Astrocyte (in vitro differentiated cells and primary cell): ENCODE results near the gene CCND1. TPM values are rescaled to one million over a fixed set of nuclear protein-coding genes. Genes with fewer than 3 reads are reported as not detected.

Experiments used
- DNase-seq: peaks from one replicate; pipeline ENCODE4 v3.0.0-alpha.2; 2010; ENCODE audit warnings: low read depth
- FAIRE-seq: peaks from 2 replicates; lab custom pipeline; 2011; peaks lifted over from hg19 to GRCh38; lab: Jason Lieb, UNC
- H2AFZ ChIP-seq: 2 replicates; pipeline ENCODE4 v1.6.0; 2012; ENCODE audit warnings: low read depth, low read length, inconsistent platforms
- H3K27ac ChIP-seq: 2 replicates; pipeline ENCODE4 v1.5.1; 2011; ENCODE audit warnings: low read depth, low read length, inconsistent platforms
- H3K27me3 ChIP-seq: 2 replicates; pipeline ENCODE4 v1.6.0; 2011; ENCODE audit warnings: low read length, inconsistent platforms; ENCODE audit not compliant: insufficient read depth
- H3K36me3 ChIP-seq: 2 replicates; pipeline ENCODE4 v1.5.1; 2011; ENCODE audit warnings: low read length, inconsistent platforms; ENCODE audit not compliant: insufficient read depth
- H3K4me1 ChIP-seq: 2 replicates; pipeline ENCODE4 v1.5.1; 2011; ENCODE audit warnings: low read length, inconsistent platforms; ENCODE audit not compliant: insufficient read depth
- H3K4me2 ChIP-seq: 2 replicates; pipeline ENCODE4 v1.6.0; 2012; ENCODE audit warnings: low read length, inconsistent platforms
- H3K4me3 ChIP-seq: 2 replicates; pipeline ENCODE4 v1.5.1; 2011; ENCODE audit warnings: low read depth, mild to moderate bottlenecking, low read length, inconsistent platforms; ENCODE audit not compliant: insufficient read depth
- H3K79me2 ChIP-seq: 2 replicates; pipeline ENCODE4 v1.6.0; 2012; ENCODE audit warnings: mild to moderate bottlenecking, low read length, inconsistent platforms; ENCODE audit not compliant: insufficient read depth
- H3K9ac ChIP-seq: 2 replicates; pipeline ENCODE4 v1.6.0; 2012; ENCODE audit warnings: mild to moderate bottlenecking, low read length, inconsistent platforms
- H3K9me3 ChIP-seq: 2 replicates; pipeline ENCODE4 v1.5.1; 2012; ENCODE audit warnings: low read depth, mild to moderate bottlenecking, low read length, inconsistent platforms; ENCODE audit not compliant: insufficient read depth
- H4K20me1 ChIP-seq: 2 replicates; pipeline ENCODE4 v1.6.0; 2012; ENCODE audit warnings: low read length, inconsistent platforms; ENCODE audit not compliant: insufficient read depth
- H3K27ac Mint-ChIP-seq: one replicate; pipeline ENCODE4 v1.8.0; 2021; ENCODE audit warnings: mild to moderate bottlenecking, mixed read lengths; ENCODE audit not compliant: unreplicated experiment
- H3K27me3 Mint-ChIP-seq: one replicate; pipeline ENCODE4 v1.8.0; 2021; ENCODE audit warnings: low read depth, mixed read lengths; ENCODE audit not compliant: unreplicated experiment
- H3K36me3 Mint-ChIP-seq: one replicate; pipeline ENCODE4 v1.8.0; 2021; ENCODE audit warnings: low read depth, mixed read lengths; ENCODE audit not compliant: unreplicated experiment
- H3K4me1 Mint-ChIP-seq: one replicate; pipeline ENCODE4 v1.8.0; 2021; ENCODE audit warnings: low read depth, mixed read lengths; ENCODE audit not compliant: unreplicated experiment
- H3K4me3 Mint-ChIP-seq: one replicate; pipeline ENCODE4 v1.8.0; 2021; ENCODE audit warnings: mild to moderate bottlenecking, moderate library complexity, mixed read lengths; ENCODE audit not compliant: unreplicated experiment
- H3K9me3 Mint-ChIP-seq: one replicate; pipeline ENCODE4 v1.8.0; 2021; ENCODE audit warnings: mild to moderate bottlenecking, mixed read lengths; ENCODE audit not compliant: unreplicated experiment
- CTCF ChIP-seq: IDR thresholded peaks from 2 replicates; pipeline ENCODE4 v1.5.1; 2011; ENCODE audit warnings: low read depth, mild to moderate bottlenecking, inconsistent platforms, low read length, moderate library complexity; ENCODE audit not compliant: insufficient read depth
- EZH2 ChIP-seq: IDR thresholded peaks from 2 replicates; pipeline ENCODE4 v1.6.1; 2012; ENCODE audit warnings: mild to moderate bottlenecking, low read length, inconsistent platforms; ENCODE audit not compliant: insufficient read depth
- total RNA-seq: library from RNA; stranded (reverse); gene quantifications from 2 replicates; pipeline ENCODE4 v1.2.1, GENCODE V29; 2021

CCND1 gene
- total RNA-seq, 1 donor from 2014 or later: 482 TPM

GRCh38 chr11:69663326-69663725 lies 22.4 kb downstream of the CCND1 start:
- Histone ChIP-seq H3K36me3 (peaks cover 11% of the 10 kb centered on the region), H3K9me3 (no peaks in the 10 kb centered on the region), H3K27ac (no peak overlapping the region), H3K27me3 (no peaks in the 10 kb centered on the region), H3K4me2 (no peak overlapping the region), H3K79me2 (peaks cover 3% of the 10 kb centered on the region), H3K4me1 (peaks cover 4% of the 10 kb centered on the region), H2AFZ (no peak overlapping the region), H3K4me3 (no peak overlapping the region), H3K9ac (no peak overlapping the region), H4K20me1 (peaks cover 16% of the 10 kb centered on the region)
- no peaks in the 10 kb centered on the region for H3K9me3 Mint-ChIP-seq
- peaks cover 6% of the 10 kb centered on the region for H3K27me3 Mint-ChIP-seq
- no peak overlapping the region for H3K27ac Mint-ChIP-seq
- no peak for TF ChIP-seq CTCF
- H3K36me3 Mint-ChIP-seq: peaks cover 26% of the 10 kb centered on the region
- H3K4me3 Mint-ChIP-seq: no peak overlapping the region
- H3K4me1 Mint-ChIP-seq: peaks cover 2% of the 10 kb centered on the region
- FAIRE-seq: no peak
- DNase-seq: no peak

GRCh38 chr11:69664103-69664775 lies 23.3 kb downstream of the CCND1 start:
- H4K20me1 ChIP-seq: peaks cover 21% of the 10 kb centered on the region
- Mint-ChIP-seq H3K27me3 (peaks cover 6% of the 10 kb centered on the region), H3K4me1 (peaks cover 2% of the 10 kb centered on the region), H3K9me3 (no peaks in the 10 kb centered on the region), H3K27ac (no peak overlapping the region), H3K4me3 (no peak overlapping the region), H3K36me3 (peaks cover 27% of the 10 kb centered on the region)
- no peak overlapping the region for H2AFZ ChIP-seq
- peaks cover 15% of the 10 kb centered on the region for H3K36me3 ChIP-seq
- no peaks in the 10 kb centered on the region for H3K27me3 ChIP-seq
- TF ChIP-seq EZH2: no peak
- no peak for TF ChIP-seq CTCF
- H3K9me3 ChIP-seq: no peaks in the 10 kb centered on the region
- FAIRE-seq (no peak), DNase-seq (no peak)
- H3K4me2 ChIP-seq: no peak overlapping the region
- no peaks in the 10 kb centered on the region for H3K4me1 ChIP-seq
- no peak overlapping the region for H3K27ac ChIP-seq
- no peak overlapping the region for H3K4me3 ChIP-seq
- H3K9ac ChIP-seq: no peak overlapping the region
- peaks cover 3% of the 10 kb centered on the region for H3K79me2 ChIP-seq

GRCh38 chr11:69664901-69665300 lies 23.9 kb downstream of the CCND1 start:
- no peak overlapping the region for H3K4me3 Mint-ChIP-seq
- Histone ChIP-seq H3K4me3 (no peak overlapping the region), H2AFZ (no peak overlapping the region), H3K27ac (no peak overlapping the region), H3K36me3 (peaks cover 18% of the 10 kb centered on the region), H3K9ac (no peak overlapping the region), H3K9me3 (no peaks in the 10 kb centered on the region), H3K4me2 (no peak overlapping the region), H3K27me3 (no peaks in the 10 kb centered on the region), H4K20me1 (peaks cover 28% of the 10 kb centered on the region), H3K79me2 (peaks cover 5% of the 10 kb centered on the region), H3K4me1 (peaks cover 1% of the 10 kb centered on the region)
- H3K4me1 Mint-ChIP-seq: peaks cover 2% of the 10 kb centered on the region
- TF ChIP-seq EZH2 (no peak), CTCF (no peak)
- H3K9me3 Mint-ChIP-seq: no peaks in the 10 kb centered on the region
- H3K27ac Mint-ChIP-seq: no peak overlapping the region
- FAIRE-seq (no peak), DNase-seq (no peak)
- H3K36me3 Mint-ChIP-seq: peaks cover 28% of the 10 kb centered on the region
- peaks cover 3% of the 10 kb centered on the region for H3K27me3 Mint-ChIP-seq
